DOHH2 (cell line): Measurements from ENCODE around the gene CETP.

Experiments used
- CTCF ChIP-seq: fragments of 200-600 bp; sonication (generic); IDR thresholded peaks from one replicate; pipeline ENCODE4 v1.5.1; 2014; ENCODE audit warnings: antibody characterized with exemption, mild to moderate bottlenecking, low read depth, low read length; ENCODE audit not compliant: poor library complexity, severe bottlenecking
- EZH2phosphoT487 ChIP-seq: fragments of 200-600 bp; sonication (generic); IDR thresholded peaks from 2 replicates; pipeline ENCODE4 v1.6.1; 2017; ENCODE audit warnings: borderline replicate concordance, mild to moderate bottlenecking, antibody characterized with exemption, low read length, moderate library complexity, mixed read lengths

DNA sequence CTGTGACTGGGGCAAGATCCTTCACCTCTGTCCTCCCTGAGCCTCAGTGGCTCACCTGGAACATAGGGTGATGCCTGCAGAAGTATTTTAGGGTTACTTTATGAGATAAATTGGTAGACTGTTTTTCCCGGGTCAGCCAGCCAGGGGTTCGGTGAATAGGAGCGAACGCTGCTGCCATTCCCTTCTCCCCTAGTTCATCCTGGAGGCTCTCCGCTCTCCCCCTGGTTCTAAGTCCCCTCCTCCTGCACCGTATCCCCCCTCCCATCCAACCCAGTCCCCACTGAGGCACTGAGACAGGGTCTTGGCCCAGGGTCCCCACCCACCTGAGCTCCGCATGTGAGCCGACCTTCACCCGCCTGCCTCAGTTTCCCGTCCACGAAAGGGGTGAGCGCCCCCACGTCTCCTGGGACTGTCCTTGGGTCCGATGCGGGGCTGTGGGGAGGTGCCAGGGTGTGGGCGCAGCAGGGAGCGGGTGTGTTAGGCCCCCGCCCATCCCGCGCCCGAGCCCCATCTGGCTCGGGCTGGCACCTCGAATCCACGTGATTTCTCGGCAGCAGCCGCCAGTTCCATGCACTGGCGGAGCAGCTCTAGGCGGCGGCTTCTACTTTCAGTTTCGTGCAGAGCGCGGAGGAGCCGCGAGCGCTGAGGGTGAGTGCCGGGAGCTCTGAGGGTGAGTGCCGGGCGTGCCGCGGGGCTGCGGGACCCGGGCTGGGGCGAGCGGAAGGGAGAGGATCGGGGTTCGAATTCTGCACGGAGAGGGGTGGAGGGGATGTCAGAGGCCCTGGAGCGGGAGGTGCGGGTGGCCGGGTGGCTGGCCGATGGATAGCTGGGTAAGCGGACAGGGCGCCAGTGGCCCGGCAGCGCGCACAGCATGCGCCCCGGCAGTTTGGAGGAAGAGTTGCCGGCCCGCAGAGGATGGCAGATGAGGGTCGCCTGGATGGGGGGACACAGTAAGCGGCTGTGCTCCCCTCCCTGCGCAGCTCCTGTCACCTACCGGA lies 27.5 kb downstream of the CETP start, which contains the start of gene NLRC5:
- TF ChIP-seq CTCF: no peak
- no peak for TF ChIP-seq EZH2phosphoT487
